Stimulated activated CD8-positive, alpha-beta memory T cell treated with anti-CD3 and anti-CD28 coated beads, Interleukin-15, amount 100 ng/mL, for 48 hours (primary cell): ENCODE measurements around the gene SIRT3.

Experiments used
- DNase-seq, 2 donors: peaks; one replicate each; pipeline ENCODE4 v3.0.0-alpha.2; 2020; ENCODE audit warnings: low read depth in 2 of 2

SIRT3 gene

GRCh38 chr11:235997-236773, at the start of gene SIRT3:
SIRT3 (minus strand) TSS chr11:236342; CDS start chr11:236328, 14 bp downstream.
- peak; percentile 53 to 68 for DNase-seq

- no peak for DNase-seq
Observed at GRCh38 chr11:285894-286220, 49.7 kb upstream of the SIRT3 start.

GRCh38 chr11:285021-285893, 49.1 kb upstream of the SIRT3 start:
- no peak for DNase-seq

- DNase-seq, result no peak
Observed at GRCh38 chr11:284105-285020, 48.2 kb upstream of the SIRT3 start.

- no peak for DNase-seq
Observed at GRCh38 chr11:283405-284104, 47.4 kb upstream of the SIRT3 start.

GRCh38 chr11:282630-283360, 46.7 kb upstream of the SIRT3 start:
- DNase-seq, result no peak

GRCh38 chr11:282171-282570, 46.0 kb upstream of the SIRT3 start:
- DNase-seq, result no peak

- no peak for DNase-seq
Observed at GRCh38 chr11:281486-282161, 45.5 kb upstream of the SIRT3 start.

GRCh38 chr11:280706-281485, 44.8 kb upstream of the SIRT3 start:
- DNase-seq, result no peak

GRCh38 chr11:279966-280705, 44.0 kb upstream of the SIRT3 start:
- no peak for DNase-seq

- DNase-seq, result no peak
Observed at GRCh38 chr11:279040-279965, 43.2 kb upstream of the SIRT3 start.

GRCh38 chr11:278001-278951, 42.1 kb upstream of the SIRT3 start, which contains the start of gene NLRP6:
NLRP6 (plus strand) TSS chr11:278407; CDS start chr11:278570, 163 bp downstream.
- no peak for DNase-seq

GRCh38 chr11:276219-276618, 40.1 kb upstream of the SIRT3 start:
- no peak for DNase-seq

GRCh38 chr11:272931-273198, 36.7 kb upstream of the SIRT3 start:
- no peak for DNase-seq

- no peak for DNase-seq
Observed at GRCh38 chr11:272195-272930, 36.2 kb upstream of the SIRT3 start.

GRCh38 chr11:271319-271715, 35.2 kb upstream of the SIRT3 start:
- DNase-seq, result no peak
